GM21381 (cell line): ENCODE data around the gene GSK3B.
"Not testable (repeated sequence)": the region's sequence is repeated elsewhere in the genome, so short reads cannot be mapped to it uniquely, and the experiment has no call there.

ENCODE experiments used
- ATAC-seq: cut with Tn5 transposase; IDR thresholded peaks from one replicate; pipeline ENCODE4 v1.9.1; 2021; ENCODE audit warnings: mild to moderate bottlenecking, moderate library complexity; ENCODE audit not compliant: unreplicated experiment

GSK3B gene

DNA sequence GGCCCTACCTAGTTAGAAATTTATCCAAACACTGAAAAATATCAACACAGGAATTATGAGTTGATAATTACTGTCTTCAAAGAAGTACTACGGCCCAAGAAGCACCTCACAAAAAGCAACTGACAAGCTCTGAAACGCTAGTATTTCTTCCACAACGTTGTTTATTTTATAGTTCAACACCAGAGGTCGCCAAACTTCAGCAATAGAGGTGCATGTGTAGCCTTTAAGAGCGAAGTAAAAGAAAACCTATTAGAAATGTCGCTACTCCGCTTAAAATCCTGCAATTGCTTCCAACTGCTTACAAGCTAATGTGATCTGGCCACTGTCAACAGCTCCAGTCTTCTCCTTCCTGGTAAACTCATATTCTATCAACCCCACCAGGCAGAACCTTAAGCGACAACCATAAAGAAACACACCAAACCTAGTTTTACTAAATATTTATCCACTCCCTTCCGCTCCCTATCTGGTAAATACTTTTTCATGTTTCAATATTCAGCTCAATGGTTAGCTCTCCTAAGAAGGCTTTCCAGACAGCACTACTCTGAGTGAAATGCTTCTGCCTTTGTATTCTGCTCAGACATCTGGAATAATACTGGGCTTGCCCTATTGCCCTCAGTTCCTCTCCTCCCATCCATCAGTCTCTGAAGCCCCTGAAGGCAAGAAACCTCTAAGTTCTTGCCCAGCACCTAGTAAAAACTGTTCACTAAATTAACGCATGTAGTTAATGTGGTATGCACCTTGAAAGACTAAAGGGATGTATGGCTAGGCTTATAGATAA lies 202.1 kb downstream of the GSK3B start:
- ATAC-seq = no peak

DNA sequence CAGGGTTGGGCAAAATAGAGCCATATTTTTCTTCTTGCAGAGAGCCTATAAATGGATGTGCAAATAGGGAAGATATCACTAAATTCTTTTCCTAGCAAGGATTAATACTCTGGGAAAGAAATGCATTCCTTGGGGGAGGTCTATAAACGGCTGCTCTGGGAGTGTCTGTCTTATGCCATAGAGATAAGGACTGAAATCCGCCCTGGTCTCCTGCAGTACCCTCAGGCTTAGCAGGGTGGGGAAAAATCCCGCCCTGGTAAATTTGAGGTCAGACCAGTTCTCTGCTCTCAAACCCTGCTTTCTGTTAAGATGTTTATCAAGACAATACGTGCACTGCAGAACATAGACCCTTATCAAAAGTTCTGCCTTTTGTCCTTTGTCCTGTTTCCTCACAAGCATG lies 205.6 kb downstream of the GSK3B start:
- not testable (repeated sequence) for ATAC-seq

DNA sequence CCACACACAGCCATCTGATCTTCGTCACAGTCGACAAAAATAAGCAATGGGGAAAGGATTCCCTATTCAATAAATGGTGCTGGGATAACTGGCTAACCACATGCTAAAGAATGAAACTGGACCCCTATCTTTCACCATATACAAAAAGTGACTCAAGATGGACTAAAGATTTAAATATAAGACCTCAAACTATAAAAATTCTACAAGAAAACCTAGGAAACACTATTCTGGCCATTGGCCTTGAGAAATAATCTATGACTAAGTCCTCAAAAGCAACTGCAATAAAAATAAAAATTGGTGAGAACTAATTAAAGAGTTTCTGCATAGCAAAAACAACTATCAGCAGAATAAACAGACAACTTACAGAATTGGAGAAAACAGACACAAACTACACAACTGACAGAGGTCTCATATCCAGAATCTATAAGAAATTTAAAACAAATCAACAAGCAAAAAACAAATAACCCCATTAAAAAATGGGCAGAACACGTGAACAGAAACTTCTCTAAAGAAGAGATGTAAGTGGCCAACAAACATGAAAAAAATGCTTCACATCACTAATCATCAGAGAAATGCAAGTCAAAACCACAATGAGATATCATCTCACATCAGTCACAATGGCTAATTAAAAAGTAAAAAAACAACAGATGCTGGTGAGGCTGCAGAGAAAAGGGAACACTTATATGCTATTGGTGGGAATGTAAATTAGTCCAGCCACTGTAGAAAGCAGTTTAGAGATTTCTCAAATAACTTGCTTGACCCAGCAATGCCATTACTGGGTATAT lies 208.3 kb downstream of the GSK3B start:
- no peak for ATAC-seq

DNA sequence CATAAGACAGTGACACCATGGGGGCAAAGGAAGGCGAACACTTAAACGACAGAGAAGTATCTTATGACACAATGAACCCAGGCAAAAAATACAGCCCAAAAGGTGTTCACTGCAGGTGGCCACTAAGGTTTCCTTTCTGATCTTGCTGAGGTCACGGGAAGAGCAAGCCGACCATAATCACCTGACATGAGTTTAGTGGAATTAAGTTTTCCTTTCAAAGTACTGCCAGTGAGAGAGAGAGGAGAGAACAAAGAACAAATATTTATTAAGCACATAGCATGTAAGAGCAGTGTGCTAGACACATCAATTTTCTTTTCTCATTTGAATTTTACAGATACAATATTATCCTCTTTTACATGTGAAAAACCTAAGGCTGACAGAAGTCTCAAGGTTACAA lies 210.1 kb downstream of the GSK3B start:
- ATAC-seq = no peak

DNA sequence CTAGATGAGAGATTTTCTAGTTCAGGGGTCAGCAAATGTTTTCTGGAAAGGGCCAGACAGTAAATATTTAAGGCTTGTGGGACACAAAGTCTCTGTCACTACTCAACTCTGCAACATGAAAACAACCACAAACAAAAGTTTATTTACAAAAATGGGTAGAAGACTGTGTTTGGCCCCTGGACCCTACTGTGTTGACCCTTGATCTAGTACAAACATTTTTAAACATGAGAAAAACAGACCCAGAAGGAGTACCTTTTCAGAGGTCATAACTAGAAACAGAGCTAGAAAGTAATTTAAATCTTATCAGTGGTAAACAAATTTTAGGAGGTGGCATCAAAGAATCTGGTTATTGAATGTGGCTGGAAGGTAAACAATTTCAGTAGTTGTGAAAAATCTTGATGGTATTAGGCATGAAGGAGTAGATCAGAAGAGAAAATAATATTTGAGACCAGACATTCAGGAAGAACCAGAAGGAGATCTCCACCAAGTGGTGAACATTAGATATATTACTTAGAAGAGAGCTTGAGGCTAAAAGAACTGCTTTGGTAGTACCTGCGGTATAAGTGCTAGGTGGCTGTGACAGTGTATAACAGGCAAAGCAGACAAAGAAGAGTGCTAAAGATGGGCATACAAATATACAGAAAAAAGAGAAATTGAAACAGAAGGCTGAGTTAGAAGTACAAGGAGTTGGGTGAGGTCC lies 210.6 kb downstream of the GSK3B start:
- no peak for ATAC-seq

DNA sequence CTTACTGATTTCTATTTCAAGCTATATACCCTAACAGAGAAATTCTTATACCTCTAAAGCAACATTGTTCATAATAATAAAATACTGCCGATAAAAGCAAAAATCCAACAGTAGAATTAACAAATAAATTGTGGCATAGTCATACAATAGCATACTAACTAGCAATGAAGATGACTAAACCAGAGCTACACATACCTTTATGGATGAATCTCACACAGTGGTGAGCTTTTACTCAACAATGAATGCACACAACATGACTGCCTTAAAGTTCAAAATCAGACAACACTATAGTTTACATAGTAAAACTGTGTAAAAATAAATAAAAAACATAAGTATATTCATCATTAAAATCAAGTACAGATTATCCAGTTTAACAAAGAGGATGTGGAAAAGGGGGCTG lies 213.3 kb downstream of the GSK3B start:
- no peak for ATAC-seq

DNA sequence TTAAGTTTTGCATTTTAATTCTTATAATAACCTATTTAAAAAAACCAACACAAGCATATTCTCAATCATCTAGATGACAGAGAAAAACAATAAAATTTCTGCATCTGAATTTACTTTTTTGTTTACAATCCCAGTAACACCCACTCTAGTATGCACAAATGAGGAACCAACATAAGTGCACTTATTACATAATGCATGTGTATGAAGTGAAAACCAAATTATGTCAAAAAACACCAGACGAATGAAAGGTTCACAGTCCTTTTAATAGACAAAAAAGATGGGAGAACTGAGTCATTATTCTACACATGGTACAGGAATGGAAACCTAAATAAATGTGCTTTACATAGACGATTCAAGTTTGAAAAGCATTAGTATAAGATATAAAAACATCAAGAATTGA lies 220.6 kb downstream of the GSK3B start:
- no peak for ATAC-seq

DNA sequence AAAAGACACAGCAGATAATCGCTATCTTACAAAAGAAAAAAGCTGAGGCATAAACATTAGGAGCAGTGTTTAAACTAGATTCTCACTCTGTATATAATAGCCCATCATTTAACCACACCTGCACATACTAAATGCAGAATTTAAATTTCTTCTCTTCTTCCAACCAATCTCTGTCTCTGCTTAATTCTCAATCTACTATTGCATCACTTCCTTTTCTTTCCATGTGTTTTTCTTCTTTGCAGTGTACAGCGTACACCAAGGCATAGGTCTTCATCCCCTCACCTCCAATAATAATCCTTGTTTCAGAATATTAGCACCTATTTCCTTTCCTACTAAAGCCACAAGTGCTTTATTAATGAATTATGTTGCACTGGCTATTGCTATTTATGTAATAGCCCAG lies 221.5 kb downstream of the GSK3B start:
- ATAC-seq = no peak

DNA sequence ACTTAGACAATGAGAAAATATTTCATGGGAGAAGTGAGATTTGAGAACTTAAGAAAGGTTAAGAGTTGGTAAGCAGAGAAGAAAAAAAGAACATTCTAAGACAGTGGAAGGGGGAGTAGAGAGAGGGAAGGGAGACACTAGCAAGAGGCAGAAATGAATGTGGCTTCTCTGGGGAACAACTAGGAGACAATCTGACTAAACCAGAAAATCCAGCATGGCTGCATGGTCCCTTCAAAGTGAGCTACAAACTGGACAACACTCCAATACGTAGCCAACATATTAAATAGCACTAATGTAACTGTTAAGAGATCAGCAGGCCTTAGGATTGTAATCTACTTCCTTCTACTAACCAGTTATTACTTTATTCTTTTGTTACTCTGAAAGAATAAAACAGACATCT lies 222.7 kb downstream of the GSK3B start:
- ATAC-seq = no peak

DNA sequence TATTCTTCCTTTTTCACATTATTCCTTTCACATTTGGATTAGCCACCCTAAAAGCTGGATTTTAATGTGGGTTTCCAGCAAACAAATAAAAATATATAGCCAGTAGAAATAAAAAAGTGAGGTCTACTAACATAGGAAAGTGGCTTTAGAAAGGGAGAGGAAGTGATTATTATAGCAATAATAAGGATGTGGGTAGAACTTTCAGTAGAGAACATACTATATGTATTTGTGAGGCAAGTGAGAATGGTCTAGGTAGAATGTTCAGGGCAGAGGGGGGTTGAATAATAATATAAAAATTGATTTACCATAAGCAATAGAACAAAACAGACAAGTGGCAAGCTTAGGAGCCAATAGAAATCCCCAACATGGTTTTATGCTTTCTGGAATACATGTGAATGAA lies 223.7 kb downstream of the GSK3B start:
- no peak for ATAC-seq

DNA sequence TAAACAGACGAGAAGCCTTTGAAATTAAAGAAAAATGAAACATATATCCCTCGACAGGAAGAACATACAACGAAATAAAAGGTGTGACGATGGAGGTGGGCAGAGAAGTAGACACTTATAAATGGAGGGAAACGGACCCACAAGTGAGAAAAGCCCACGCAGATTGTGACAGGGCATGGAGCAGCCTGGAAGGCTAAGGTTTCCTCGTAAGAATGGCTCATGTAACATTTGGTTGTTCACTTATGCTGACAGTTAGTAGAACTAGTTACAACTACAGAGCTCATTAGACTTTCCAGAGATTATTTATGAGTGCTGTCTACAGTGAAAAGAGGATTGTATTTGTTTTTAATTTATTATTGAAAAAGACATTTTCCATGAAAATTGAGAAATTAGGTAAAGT lies 229.8 kb downstream of the GSK3B start:
- ATAC-seq = no peak

DNA sequence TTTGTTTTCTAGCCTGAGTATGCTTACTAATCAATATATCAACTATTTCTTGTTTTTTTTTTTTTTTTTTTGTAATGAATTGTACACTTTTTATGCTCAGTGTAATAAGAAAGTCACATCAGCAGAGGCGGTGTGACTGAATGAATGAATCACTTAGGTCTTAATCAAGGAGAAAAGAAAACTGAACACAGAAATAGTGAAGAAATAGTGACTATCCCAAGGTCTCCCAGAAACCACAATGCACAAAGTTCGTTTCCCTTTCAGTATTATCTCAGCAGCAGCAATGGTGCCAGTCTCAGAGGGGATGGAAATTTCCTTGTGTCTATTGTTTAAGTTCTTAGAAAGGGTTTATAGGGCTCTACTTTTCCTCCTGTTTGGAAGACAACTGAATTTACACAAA lies 231.6 kb downstream of the GSK3B start:
- no peak for ATAC-seq

DNA sequence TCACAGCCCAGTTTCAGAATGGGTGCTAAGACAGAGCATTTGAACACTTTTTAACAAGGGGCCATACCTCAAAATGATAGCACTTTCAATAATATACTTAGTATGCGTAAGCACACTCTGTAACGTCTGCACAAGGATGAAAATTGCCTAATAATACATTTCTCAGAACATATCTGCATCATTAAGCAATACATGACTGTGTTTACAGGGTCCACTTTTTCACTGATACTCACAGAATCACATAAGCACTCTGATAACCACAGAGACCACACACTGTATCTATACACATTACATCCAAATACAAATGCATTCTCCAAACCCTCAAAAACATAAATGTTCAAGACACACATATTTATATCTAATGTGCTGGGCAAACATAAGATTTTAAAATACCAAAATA lies 232.6 kb downstream of the GSK3B start:
- no peak for ATAC-seq

DNA sequence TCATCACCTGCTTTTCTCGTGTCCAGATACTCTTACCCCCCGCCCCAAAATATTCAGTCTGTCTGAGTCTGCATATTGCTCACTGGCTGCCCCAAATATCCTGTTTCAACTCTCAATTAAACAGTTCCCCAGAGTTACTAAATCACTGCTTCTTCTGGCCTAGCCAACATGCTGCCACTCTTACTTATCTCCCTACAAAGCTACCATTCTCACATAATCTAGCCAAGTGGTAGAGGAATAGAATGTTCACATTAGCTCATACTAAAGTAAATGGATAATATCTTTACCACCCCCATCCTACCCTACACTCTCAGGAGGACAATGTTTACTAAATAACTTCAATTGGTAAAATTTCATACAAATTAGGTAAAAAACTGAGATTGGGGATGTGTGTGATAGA lies 234.5 kb downstream of the GSK3B start:
- ATAC-seq = no peak

DNA sequence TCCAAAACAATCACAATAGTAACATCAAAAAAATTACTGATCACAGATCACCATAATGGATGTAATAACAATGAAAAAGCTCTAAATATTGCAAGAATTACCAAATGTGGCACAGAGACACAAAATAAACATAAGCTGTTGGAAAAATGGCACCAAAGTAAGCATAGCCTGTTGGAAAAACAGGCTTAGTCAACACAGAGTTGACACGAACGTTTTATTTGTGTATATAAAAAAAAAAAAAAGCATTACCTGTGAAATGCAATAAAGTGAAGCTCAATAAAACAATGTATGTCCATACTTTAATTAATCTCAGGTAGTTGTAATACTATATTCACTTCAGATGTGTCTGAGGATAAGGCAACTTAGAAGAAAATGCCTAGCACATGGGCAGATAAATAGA lies 235.3 kb downstream of the GSK3B start:
- ATAC-seq = no peak

DNA sequence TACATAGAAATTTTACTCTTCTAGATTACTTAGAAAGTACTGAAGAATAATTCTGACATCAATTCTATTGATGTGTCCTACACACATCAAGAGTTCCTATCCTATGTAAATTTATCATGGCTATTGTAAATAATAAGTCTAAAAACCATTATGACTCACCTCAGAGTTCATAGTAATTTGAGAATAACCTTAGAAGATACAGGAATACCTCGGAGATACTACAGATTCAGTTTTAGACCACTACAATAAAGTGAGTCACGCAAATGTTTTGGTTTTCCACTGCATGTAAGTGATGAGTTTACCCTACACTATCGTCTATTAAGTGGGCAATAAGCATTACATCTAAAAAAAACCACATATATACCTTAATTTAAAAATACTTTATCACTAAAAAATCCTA lies 237.6 kb downstream of the GSK3B start:
- ATAC-seq = no peak

DNA sequence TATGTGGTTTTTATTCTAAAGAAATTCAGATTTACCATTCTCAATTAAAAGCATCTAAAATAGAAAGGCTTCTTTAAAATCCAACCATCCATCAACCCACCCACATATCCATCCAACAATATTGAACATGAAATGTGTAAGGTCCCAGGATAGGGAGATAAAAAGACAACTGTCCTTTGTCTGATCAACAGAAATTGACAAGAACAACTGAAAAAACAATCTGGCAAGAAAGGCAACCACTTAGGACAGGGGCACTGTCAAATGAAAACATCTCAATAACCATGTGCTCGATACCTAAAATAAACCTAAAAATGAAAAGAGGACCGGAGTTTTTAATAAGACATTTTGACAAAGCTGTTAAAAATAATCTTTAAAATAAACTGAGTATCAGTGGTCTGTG lies 245.1 kb downstream of the GSK3B start:
- ATAC-seq = no peak

DNA sequence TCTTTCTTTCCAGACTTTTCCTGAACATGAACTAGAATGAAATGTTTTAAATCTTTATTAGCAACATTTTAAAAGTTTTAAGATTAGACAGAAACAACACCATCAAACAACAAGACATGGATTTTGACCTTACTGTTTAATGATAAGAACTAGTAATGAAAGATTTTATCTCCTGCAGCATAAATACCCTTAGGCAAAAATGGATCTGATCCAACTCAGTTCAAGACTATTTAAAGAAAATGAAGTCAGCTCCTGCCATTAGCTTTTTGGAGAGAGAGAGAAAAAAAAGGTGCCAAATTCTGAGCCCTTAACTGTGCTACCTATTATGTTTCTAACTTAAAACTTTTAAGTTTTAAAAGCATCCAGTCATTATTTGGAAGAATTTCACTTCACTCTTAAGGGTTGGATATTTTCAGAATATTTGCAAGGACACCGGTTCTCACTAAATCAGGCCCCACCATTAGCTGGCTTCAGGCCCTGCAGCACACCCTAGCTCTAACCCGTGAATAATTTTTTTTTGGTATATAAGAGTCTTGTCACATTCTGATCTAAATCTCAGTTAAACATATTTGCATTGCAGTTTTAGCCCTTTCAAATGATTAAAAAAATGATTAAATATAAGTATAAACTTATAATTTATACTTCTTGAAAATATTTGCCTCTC lies 252.3 kb downstream of the GSK3B start:
- ATAC-seq = no peak

DNA sequence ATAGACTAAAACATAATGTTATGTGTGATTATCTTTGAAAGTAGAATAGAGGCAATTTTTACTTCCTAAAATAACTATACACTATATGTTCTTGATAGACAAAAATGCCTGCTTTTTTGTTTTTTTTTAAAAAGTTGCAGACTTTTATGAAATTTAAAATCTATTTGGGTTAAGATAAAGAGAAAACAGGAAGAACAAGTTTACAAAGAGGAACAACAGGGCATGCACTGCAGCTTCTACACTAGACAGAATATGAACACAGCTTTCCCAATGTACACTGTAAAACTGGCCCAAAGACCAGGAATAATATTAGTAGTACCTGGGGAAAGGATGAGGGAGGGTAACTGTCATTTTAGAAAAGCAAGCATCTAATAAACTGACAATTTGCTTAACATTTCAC lies 258.7 kb downstream of the GSK3B start:
- no peak for ATAC-seq

DNA sequence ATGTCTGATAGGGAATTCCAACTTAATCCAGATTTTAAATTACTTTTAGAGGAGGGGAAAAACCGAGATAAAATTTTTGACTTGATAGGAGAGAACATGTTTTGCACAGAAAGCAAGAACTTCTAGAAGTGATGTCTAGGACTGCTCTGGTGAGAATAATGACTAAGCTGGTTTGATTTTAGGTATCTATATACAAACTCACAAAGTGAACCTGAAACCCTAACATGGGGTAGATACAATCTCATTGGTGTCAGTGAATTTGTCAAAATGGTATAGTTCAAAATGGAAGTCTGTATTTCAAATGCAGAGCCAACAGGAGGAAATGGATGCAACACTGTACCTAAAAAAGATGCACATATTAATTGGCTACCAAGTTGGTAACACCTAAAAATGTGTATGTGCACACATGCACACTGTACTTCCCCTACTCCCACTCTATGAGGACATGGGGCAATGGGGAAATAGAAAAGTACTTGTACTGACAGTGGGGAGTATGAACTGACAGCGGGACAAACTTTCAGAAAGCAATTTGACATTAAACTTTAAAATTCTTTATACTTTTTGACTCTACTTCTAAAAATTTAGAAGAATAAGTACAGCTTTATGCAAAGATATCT lies 259.4 kb downstream of the GSK3B start:
- ATAC-seq = no peak

DNA sequence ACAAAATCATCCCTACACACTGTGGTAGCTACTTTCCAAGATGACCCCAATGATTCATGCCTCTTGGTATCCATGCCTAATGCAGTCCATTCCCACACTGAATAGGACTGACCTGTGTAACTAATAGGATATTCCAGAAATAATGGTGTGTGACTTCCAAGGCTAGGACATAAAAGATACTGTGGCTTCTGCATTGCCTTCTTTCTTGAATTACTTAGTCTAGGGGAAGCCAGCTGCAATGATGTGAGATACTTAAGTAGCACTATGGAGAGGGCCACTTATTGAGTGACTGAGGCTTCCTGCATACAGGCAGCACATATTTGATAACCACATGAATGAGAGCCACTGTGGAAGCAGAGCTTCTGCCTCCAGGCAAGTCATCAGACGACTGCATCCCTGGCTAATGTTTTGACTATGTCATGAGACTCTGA lies 262.3 kb downstream of the GSK3B start:
- ATAC-seq = no peak
